Glutamatergic neuron (in vitro differentiated cells): Measurements from ENCODE around the gene PIP4K2B. TPM values are rescaled to one million over a fixed set of nuclear protein-coding genes. Genes with fewer than 3 reads are reported as not detected.

Experiments used
- DNase-seq: peaks from one replicate; pipeline ENCODE4 v3.0.0; 2022
- H3K27ac Mint-ChIP-seq: one replicate; pipeline ENCODE4 v1.8.0; 2020; ENCODE audit warnings: mild to moderate bottlenecking, mixed read lengths, inconsistent platforms; ENCODE audit not compliant: unreplicated experiment
- H3K27me3 Mint-ChIP-seq: one replicate; pipeline ENCODE4 v1.8.0; 2020; ENCODE audit warnings: mild to moderate bottlenecking, moderate library complexity, mixed read lengths, inconsistent platforms; ENCODE audit not compliant: unreplicated experiment
- H3K36me3 Mint-ChIP-seq: one replicate; pipeline ENCODE4 v1.8.0; 2020; ENCODE audit warnings: mild to moderate bottlenecking, mixed read lengths, inconsistent platforms; ENCODE audit not compliant: unreplicated experiment
- H3K4me1 Mint-ChIP-seq: one replicate; pipeline ENCODE4 v1.8.0; 2020; ENCODE audit warnings: mild to moderate bottlenecking, low read depth, mixed read lengths, inconsistent platforms; ENCODE audit not compliant: unreplicated experiment
- H3K4me3 Mint-ChIP-seq: one replicate; pipeline ENCODE4 v1.8.0; 2020; ENCODE audit warnings: mild to moderate bottlenecking, mixed read lengths, inconsistent platforms; ENCODE audit not compliant: unreplicated experiment
- H3K9me3 Mint-ChIP-seq: one replicate; pipeline ENCODE4 v1.8.0; 2020; ENCODE audit warnings: mild to moderate bottlenecking, moderate library complexity, mixed read lengths, inconsistent platforms; ENCODE audit not compliant: unreplicated experiment
- total RNA-seq: library from RNA; stranded (reverse); fragmentation: NEBNext Ultra II Directional; extraction: Animal tissue kit (Norgen Biotek cat#: 25700); gene quantifications from one replicate; pipeline ENCODE4 v1.2.1, GENCODE V29; 2021; ENCODE audit not compliant: unreplicated experiment
- TF ChIP-seq, protein P1 (sequence below): fragments of 200-600 bp; sonication (generic); IDR thresholded peaks from one replicate; pipeline ENCODE4 v1.5.0; 2021; ENCODE audit not compliant: partially characterized antibody, unreplicated experiment

PIP4K2B gene
- total RNA-seq, 1 donor from 2014 or later: 66.4 TPM

DNA sequence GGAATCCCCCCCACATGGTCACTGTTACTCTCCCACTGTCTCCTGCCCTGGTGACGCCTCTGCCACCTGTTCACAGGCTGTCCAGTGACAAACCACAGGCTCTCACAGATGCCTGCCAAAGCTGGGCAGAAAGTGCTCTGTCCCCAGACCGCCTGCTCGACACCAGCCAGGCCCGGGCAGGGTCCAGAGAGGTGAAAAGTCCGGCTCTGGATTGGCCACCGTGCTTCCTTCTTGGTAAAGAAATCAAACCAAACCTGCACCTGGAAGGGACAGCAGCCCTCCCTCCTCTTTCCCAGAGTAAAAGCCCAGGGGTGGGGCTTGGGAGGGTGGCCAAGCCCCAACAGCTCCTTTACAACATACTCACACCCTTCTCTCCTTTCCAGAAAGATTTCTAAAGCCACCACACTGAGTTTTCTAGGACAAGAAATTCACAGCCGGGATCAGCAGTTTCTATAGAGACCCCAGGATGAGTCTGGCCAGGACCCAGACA, 57.4 kb downstream of the PIP4K2B start:
- peak overlapping the region; percentile 57 for H3K27ac Mint-ChIP-seq
- H3K4me1 Mint-ChIP-seq: peaks cover 39% of the 10 kb centered on the region
- H3K36me3 Mint-ChIP-seq: peaks cover 5% of the 10 kb centered on the region

DNA sequence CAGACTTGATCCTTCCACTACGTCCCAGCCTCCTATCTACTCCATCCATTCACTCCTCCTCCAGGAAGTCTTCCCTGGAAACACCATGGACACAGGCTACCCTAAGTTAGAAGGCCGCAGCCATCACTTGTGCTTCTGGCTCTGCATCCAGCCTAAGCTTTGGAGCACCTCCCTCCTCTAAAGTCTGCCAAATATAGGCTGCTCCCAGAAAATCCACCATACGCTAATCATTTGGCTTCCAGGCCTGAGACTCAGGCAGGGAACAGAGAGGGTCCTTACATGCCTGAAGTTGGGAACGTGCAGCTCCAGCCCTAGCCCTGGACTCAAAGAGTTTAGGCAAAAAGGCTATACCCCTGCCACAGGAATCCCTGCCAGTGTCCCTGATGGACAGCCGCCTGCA, 57.9 kb downstream of the PIP4K2B start:
- H3K4me3 Mint-ChIP-seq: peak overlapping the region; percentile 12

More for the DNA sequence above, 57.4 kb downstream of the PIP4K2B start:
- H3K4me3 Mint-ChIP-seq: peak overlapping the region; percentile 76
- peaks cover 9% of the 10 kb centered on the region for H3K27me3 Mint-ChIP-seq
- H3K9me3 Mint-ChIP-seq: peaks cover 19% of the 10 kb centered on the region
- DNase-seq: no peak
- TF ChIP-seq, protein P1, sequence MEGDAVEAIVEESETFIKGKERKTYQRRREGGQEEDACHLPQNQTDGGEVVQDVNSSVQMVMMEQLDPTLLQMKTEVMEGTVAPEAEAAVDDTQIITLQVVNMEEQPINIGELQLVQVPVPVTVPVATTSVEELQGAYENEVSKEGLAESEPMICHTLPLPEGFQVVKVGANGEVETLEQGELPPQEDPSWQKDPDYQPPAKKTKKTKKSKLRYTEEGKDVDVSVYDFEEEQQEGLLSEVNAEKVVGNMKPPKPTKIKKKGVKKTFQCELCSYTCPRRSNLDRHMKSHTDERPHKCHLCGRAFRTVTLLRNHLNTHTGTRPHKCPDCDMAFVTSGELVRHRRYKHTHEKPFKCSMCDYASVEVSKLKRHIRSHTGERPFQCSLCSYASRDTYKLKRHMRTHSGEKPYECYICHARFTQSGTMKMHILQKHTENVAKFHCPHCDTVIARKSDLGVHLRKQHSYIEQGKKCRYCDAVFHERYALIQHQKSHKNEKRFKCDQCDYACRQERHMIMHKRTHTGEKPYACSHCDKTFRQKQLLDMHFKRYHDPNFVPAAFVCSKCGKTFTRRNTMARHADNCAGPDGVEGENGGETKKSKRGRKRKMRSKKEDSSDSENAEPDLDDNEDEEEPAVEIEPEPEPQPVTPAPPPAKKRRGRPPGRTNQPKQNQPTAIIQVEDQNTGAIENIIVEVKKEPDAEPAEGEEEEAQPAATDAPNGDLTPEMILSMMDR: no peak

DNA sequence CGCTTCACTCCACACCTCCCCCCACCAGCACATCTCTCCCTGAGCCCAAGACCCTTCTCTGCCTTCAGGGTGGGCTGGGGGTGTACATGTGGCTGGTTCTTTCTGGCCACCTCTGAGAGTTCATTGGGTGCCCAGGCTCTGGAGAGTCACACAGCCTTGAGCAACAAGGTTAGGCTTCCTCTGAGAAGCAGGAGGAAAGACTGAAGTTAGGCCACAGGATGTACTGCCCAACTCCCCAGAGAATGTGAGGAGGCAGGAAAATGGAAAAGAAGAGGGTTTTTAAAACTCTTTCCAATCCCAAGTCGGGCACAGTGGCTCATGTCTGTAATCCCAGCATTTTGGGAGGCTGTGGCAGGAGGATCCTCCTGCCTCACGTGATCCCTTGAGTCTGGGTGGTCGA, 58.5 kb downstream of the PIP4K2B start:
- peaks cover 9% of the 10 kb centered on the region for H3K27me3 Mint-ChIP-seq
- TF ChIP-seq, protein P1: no peak
- no peak for DNase-seq
- peaks cover 31% of the 10 kb centered on the region for H3K4me1 Mint-ChIP-seq
- H3K27ac Mint-ChIP-seq: peak overlapping the region; percentile 64
- no peak overlapping the region for H3K4me3 Mint-ChIP-seq
- H3K9me3 Mint-ChIP-seq: peaks cover 16% of the 10 kb centered on the region
- H3K36me3 Mint-ChIP-seq: peaks cover 5% of the 10 kb centered on the region

More for the DNA sequence above, 57.9 kb downstream of the PIP4K2B start:
- no peak overlapping the region for H3K27ac Mint-ChIP-seq
- peaks cover 18% of the 10 kb centered on the region for H3K9me3 Mint-ChIP-seq
- peaks cover 9% of the 10 kb centered on the region for H3K27me3 Mint-ChIP-seq
- DNase-seq: no peak
- H3K4me1 Mint-ChIP-seq: peaks cover 38% of the 10 kb centered on the region
- peaks cover 5% of the 10 kb centered on the region for H3K36me3 Mint-ChIP-seq
- TF ChIP-seq, protein P1: no peak

DNA sequence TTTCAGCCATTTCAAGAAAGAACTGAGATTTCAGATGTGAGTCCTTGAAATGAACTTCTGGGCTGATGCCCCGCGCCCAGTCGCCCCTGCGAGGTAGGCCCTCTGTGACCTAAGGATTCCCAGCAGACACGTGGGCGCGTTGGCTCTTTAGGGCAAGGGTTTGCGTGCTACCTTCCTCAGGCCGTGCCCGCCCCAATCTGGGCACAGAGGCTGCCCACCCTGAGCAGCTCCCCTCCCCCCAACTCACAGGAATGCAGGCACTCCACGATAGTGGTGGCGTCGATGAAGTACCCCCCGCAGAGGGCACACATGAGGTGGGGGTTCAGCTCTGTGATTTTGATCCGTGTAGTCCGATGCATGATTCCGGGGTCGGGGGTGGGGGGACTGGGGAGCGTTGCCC, 59.3 kb downstream of the PIP4K2B start:
- H3K27me3 Mint-ChIP-seq: peaks cover 9% of the 10 kb centered on the region
- peaks cover 16% of the 10 kb centered on the region for H3K9me3 Mint-ChIP-seq
- DNase-seq: no peak
- H3K27ac Mint-ChIP-seq: no peak overlapping the region
- H3K36me3 Mint-ChIP-seq: peaks cover 5% of the 10 kb centered on the region
- H3K4me3 Mint-ChIP-seq: no peak overlapping the region
- TF ChIP-seq, protein P1: no peak
- H3K4me1 Mint-ChIP-seq: peaks cover 31% of the 10 kb centered on the region

DNA sequence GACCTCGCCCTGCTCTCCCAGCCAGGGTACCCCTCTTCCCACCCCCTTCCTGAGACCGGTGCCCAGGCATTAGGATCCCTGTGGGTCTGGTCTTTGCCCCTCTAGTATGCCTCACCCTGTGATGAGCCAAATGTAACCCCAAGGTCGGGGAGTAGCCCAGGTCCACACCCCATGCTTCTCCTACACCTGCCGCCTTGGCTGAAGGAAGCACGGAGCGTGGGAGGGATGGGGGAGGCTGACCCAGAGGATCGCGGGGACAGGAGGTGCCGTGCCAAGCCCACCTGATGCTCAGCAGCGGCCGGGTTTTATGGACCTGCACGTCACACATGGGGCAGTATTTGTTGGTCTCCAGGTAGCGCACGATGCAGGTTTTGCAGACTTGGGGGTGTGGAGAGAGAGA, 60.1 kb downstream of the PIP4K2B start:
- Mint-ChIP-seq H3K36me3 (peaks cover 5% of the 10 kb centered on the region), H3K27me3 (peaks cover 9% of the 10 kb centered on the region), H3K27ac (no peak overlapping the region), H3K4me3 (no peak overlapping the region), H3K4me1 (peaks cover 27% of the 10 kb centered on the region), H3K9me3 (peaks cover 16% of the 10 kb centered on the region)
- no peak for DNase-seq
- TF ChIP-seq, protein P1: no peak
